Activated naive CD8-positive, alpha-beta T cell treated with anti-CD3 and anti-CD28 coated beads, Interleukin-2, amount 10 ng/mL, durations not matched to agents 7 days and 5 days (primary cell): ENCODE measurements around the gene RNF212. TPM values are rescaled to one million over a fixed set of nuclear protein-coding genes. Genes with fewer than 3 reads are reported as not detected.

ENCODE experiments used
- ATAC-seq: fragments of 150-1000 bp; cut with Tn5 transposase; one replicate; pipeline ENCODE4 v1.10.0; 2021; ENCODE audit warnings: low read depth, moderate library complexity
- POLR2A ChIA-PET: fragments of 350-600 bp; sonication (Branson Sonifier 250); formaldehyde crosslinking; loops from one replicate; lab custom pipeline; 2021; ENCODE audit warnings: antibody characterized with exemption; lab: Charles Lee
- DNase-seq: peaks from one replicate; pipeline ENCODE4 v3.0.0; 2021
- H3K27ac Mint-ChIP-seq: one replicate; pipeline ENCODE4 v1.8.0; 2022; ENCODE audit warnings: mild to moderate bottlenecking, mixed read lengths
- H3K27me3 Mint-ChIP-seq: one replicate; pipeline ENCODE4 v1.8.0; 2022; ENCODE audit warnings: mild to moderate bottlenecking, moderate library complexity, mixed read lengths
- H3K36me3 Mint-ChIP-seq: one replicate; pipeline ENCODE4 v1.8.0; 2021; ENCODE audit warnings: mild to moderate bottlenecking, mixed read lengths
- H3K4me1 Mint-ChIP-seq: one replicate; pipeline ENCODE4 v1.8.0; 2021; ENCODE audit warnings: mixed read lengths
- H3K4me3 Mint-ChIP-seq: one replicate; pipeline ENCODE4 v1.8.0; 2022; ENCODE audit warnings: mild to moderate bottlenecking, moderate library complexity, mixed read lengths
- H3K9me3 Mint-ChIP-seq: one replicate; pipeline ENCODE4 v1.8.0; 2021; ENCODE audit warnings: mixed read lengths
- total RNA-seq, 2 experiments: library from RNA; stranded (reverse); gene quantifications; one replicate each; pipeline ENCODE4 v1.2.3, GENCODE V29; 2021

The RNF212 gene
- total RNA-seq, 2 experiments from 2014 or later = 7.3 to 8.1 TPM

DNA sequence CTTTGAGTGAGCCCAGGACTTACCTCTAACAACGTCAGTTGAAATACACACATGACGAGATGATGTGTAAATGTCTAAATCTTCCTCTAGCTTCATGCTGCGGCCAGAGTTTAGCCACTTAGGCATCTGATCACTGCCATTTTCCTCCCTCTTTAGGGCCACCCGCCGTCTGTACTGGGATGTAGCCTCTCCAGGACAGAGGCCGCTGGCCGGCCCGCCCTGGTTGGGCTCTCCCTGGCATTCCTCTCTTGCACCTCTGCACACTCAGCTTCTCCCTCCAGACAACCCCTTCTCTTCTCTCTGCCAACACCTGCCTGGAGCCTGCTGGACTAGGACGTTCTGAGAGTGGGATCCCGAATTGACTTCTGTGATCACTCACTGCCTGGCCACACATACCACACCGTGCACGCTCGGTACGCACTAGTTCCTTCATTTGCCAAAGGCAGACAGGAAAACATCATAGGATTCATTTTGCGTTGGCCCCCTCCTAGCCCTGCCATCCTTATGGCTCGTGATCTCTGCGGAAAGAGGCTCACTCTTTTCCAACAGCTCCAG is 33.6 kb downstream of the RNF212 start:
- H3K4me1 Mint-ChIP-seq = peaks cover 3% of the 10 kb centered on the region
- no peak overlapping the region for H3K4me3 Mint-ChIP-seq
- no peak for ATAC-seq
- no peak overlapping the region for H3K27ac Mint-ChIP-seq
- DNase-seq = no peak
- H3K36me3 Mint-ChIP-seq = no peaks in the 10 kb centered on the region
- H3K27me3 Mint-ChIP-seq = peaks cover 4% of the 10 kb centered on the region
- peaks cover 4% of the 10 kb centered on the region for H3K9me3 Mint-ChIP-seq
- POLR2A ChIA-PET = no interaction called here

DNA sequence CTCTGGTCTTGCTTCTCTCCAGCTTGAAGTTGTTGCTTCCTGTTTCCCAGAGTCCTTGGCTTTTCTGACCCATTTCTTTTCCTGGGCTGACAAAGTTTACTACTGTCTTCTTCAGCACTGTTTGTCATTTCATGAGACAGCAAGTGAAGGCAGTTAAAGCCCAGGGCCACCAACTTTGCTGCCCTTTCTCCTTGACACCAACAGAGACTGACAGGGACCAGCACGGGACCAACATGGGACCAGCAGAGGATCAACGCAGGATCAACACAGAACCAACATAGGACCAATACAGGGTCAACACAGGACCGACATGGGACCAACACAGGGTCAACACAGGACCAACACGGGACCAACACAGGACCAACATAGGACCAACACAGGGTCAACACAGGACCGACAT is 34.9 kb downstream of the RNF212 start:
- ATAC-seq = no peak
- Mint-ChIP-seq H3K4me3 (no peak overlapping the region), H3K36me3 (no peaks in the 10 kb centered on the region), H3K4me1 (peaks cover 3% of the 10 kb centered on the region), H3K9me3 (peaks cover 4% of the 10 kb centered on the region), H3K27me3 (peaks cover 5% of the 10 kb centered on the region), H3K27ac (no peak overlapping the region)
- POLR2A ChIA-PET = no interaction called here
- DNase-seq = no peak

DNA sequence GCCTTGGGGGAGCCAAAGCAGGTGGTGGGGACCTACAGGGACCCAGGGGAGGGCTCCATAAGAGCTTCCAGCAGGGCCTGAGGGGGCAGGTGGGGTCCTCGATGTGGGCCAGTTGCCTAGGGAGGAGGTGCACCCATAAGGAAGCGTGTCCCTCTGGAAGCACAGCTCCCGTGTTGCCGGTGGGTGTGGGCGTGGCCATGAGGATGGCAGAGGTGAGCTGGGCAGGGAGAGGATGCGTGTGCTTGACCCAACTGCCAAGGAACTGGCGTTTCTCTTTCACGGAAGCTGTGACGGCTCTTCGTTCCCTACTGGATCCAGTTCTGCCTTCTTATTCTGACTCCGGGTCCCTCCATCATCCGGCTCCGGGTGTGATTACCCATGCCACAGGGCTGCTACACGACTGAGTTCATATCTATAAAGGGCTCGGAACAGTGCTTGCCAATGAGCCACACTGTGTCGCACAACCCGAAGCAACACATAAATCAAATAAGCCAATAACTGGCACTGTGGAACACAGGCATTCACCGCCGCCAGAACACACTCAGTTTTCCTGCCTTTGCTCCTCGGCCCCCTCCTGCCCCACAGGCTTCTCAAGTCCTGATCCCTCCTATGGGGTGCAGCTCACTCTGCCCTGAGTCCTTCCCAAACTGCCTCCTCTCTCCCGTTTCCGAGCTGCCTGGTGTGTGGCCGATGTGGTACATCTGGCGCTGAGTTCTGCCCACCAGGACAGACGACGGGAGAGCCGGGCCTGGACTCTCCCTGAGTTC is 35.5 kb downstream of the RNF212 start:
- Mint-ChIP-seq H3K4me1 (peaks cover 5% of the 10 kb centered on the region), H3K36me3 (no peaks in the 10 kb centered on the region)
- ATAC-seq = no peak

DNA sequence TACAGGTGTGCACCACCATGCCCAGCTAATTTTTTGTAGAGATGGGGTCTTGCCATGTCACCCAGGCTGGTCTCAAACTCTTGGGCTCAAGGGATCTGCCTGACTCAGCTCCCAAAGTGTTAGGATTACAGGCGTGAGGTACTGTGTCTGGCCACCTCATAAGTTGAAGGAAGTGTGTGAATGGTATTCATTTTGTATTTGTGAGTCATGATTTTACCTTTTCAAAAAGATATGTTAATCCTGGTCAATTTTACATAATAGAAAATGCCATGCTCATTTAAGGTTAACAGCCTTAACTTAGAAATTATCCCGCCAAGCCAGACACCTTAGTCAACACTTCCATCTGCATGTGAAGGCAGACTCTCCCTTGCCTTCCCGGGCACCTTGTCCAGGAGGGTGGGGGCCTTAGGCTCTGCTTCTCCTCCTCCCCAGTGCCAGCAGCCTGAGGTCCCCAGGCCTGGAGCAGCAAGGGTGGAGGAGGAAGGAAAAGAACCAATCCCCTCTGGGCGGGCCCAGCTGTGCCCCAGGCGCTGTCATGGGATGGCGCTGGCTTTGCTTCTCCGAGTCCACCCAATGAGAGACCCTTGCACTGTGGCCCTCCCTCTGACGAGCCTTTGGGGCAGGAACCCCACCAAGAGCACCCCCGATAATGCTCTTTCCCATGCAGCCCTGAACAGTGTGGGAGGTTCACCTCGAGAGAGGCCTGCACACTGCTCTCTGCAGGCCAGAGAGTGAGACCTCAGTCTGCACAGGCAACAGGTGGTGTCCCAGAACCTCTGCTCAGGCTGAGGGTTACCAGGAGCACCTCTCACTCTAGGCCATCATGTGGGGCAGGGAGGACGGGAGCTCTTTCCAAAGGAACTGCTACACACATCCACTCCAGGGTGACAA is 37.3 kb downstream of the RNF212 start:
- no peak overlapping the region for H3K27ac Mint-ChIP-seq
- no peak for DNase-seq
- H3K4me1 Mint-ChIP-seq = peaks cover 12% of the 10 kb centered on the region
- no peaks in the 10 kb centered on the region for H3K36me3 Mint-ChIP-seq
- H3K9me3 Mint-ChIP-seq = peaks cover 4% of the 10 kb centered on the region
- no peak for ATAC-seq
- POLR2A ChIA-PET = no interaction called here
- peaks cover 8% of the 10 kb centered on the region for H3K27me3 Mint-ChIP-seq
- H3K4me3 Mint-ChIP-seq = no peak overlapping the region

More for the DNA sequence above, 35.5 kb downstream of the RNF212 start:
- POLR2A ChIA-PET = no interaction called here
- peaks cover 5% of the 10 kb centered on the region for H3K27me3 Mint-ChIP-seq
- no peak for DNase-seq
- H3K4me3 Mint-ChIP-seq = no peak overlapping the region
- no peak overlapping the region for H3K27ac Mint-ChIP-seq
- peaks cover 4% of the 10 kb centered on the region for H3K9me3 Mint-ChIP-seq

DNA sequence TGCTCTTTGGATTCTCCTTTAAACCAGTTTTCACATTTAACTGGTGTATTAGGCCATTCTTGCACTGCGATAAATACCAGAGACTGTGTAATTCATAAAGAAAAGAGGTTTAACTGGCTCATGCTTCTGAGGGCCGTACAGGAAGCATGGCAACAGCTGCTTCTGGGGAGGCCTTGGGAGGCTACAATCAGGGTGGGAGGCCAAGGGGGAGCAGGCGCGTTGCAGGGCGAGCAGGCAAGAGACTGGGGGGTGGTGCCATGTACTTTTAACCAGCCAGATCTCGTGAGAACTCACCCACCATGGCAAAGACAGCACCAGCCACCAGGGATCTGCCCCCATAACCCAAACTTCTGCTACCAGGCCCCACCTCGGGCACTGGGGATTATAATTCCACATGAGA is 38.1 kb downstream of the RNF212 start:
- POLR2A ChIA-PET = no interaction called here
- Mint-ChIP-seq H3K9me3 (peaks cover 4% of the 10 kb centered on the region), H3K36me3 (no peaks in the 10 kb centered on the region), H3K27ac (no peak overlapping the region), H3K4me1 (peaks cover 11% of the 10 kb centered on the region), H3K4me3 (no peak overlapping the region), H3K27me3 (peaks cover 5% of the 10 kb centered on the region)
- DNase-seq (no peak), ATAC-seq (no peak)

DNA sequence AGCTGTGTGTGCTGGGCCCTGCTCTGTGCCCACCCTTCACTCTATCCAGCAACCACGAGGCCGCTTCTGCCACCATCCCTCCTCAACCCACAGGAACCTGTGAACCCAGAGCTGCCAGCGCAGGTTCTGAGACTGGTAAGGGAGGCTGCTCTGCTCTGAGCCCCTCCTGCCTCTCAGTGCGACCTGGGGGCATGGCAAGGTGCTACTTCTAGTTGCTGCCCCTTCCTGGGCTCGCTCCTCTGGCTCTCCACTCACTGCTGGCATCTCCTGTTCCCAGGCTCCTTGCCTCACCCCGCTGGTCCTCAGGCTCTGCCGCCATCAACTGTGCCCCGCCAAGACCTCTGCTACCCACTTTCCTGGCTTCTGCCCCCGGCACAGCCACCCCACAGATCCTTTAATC is 39.3 kb downstream of the RNF212 start:
- Mint-ChIP-seq H3K36me3 (no peaks in the 10 kb centered on the region), H3K27me3 (peaks cover 5% of the 10 kb centered on the region), H3K4me3 (no peak overlapping the region), H3K27ac (no peak overlapping the region), H3K4me1 (peaks cover 11% of the 10 kb centered on the region), H3K9me3 (peaks cover 2% of the 10 kb centered on the region)
- POLR2A ChIA-PET = no interaction called here
- DNase-seq (no peak), ATAC-seq (no peak)

DNA sequence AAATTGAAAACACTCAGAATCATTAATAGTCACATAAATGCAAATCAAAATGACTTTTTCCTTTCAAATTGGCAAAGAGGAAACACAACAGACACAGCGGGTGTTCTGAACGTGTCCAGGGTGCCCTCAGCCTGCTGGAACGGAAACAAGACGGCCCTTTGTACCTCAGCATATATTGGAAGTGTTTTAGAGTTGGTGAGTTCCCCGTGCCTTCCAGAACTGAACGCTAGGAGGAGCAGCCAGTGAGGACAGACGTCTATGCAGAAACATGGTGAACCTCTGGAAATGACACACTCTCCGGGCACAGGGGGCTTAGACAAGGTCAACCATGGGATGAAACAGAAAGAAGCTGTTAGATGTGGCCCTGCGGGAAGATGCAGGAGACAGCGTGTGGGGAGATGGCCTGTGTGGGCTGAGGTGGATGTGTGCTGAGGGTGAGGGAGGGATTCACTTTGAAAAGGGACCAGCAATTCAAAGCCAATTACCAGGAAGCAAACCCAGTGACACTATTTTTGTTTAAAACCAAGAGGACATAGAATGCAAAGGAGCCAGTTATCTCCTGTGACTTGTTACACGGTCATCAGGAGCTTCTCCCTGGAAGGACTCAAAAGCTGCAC is 40.4 kb downstream of the RNF212 start:
- H3K9me3 Mint-ChIP-seq = no peaks in the 10 kb centered on the region
- no peak overlapping the region for H3K4me3 Mint-ChIP-seq
- H3K27ac Mint-ChIP-seq = no peak overlapping the region

DNA sequence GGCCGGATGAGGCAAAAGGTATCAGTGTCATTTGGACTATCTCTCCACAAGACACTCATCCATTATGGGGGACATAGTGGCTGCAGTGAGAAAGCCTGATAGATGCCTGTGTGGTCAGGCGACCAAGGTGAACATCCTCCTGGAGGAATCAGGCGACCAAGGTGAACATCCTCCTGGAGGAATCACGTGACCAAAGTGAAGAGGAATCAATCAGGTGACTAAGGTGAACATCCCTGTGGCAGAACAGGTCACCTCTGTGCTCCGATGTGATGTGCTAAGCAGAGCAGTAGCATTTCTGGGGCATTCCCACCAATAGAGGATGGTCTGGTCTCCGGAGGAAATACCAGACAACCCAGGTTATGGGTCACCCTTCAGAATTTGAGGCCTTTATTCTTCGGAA is 44.0 kb downstream of the RNF212 start:
- POLR2A ChIA-PET = no interaction called here
- Mint-ChIP-seq H3K27ac (no peak overlapping the region), H3K4me1 (peaks cover 9% of the 10 kb centered on the region), H3K4me3 (no peak overlapping the region), H3K9me3 (no peaks in the 10 kb centered on the region), H3K36me3 (no peaks in the 10 kb centered on the region), H3K27me3 (peaks cover 21% of the 10 kb centered on the region)
- no peak for ATAC-seq
- no peak for DNase-seq

More for the DNA sequence above, 40.4 kb downstream of the RNF212 start:
- DNase-seq (peak; percentile 54), ATAC-seq (peak; percentile 94)
- Mint-ChIP-seq H3K36me3 (no peaks in the 10 kb centered on the region), H3K4me1 (peaks cover 9% of the 10 kb centered on the region), H3K27me3 (peaks cover 10% of the 10 kb centered on the region)
- POLR2A ChIA-PET = no interaction called here

DNA sequence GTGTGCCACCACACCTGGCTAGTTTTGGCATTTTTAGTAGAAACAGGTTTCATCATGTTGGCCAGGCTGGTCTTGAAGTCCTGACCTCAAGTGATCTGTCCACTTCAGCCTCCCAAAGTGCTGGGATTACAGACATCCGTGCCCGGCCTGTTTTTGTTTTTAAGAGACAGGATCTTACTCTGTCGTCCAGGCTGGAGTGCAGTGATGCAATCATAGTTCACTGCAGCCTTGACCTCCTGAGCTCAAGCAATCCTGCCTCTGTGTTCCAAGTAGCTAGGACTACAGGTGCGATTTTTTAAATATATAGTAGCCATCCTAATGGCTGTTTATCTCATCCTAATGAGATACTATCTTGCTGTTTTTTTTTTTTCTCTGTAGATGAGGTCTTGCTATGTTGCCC is 47.6 kb downstream of the RNF212 start:
- ATAC-seq (no peak), DNase-seq (no peak)
- Mint-ChIP-seq H3K9me3 (peaks cover 1% of the 10 kb centered on the region), H3K4me1 (peaks cover 5% of the 10 kb centered on the region), H3K4me3 (no peak overlapping the region), H3K27me3 (peaks cover 33% of the 10 kb centered on the region), H3K36me3 (no peaks in the 10 kb centered on the region), H3K27ac (no peak overlapping the region)
- POLR2A ChIA-PET = interaction anchor here (1.1 kb wide), 1 partner anchor 10 kb away, joined by 4 read pairs; no protein-coding TSS in a partner anchor

DNA sequence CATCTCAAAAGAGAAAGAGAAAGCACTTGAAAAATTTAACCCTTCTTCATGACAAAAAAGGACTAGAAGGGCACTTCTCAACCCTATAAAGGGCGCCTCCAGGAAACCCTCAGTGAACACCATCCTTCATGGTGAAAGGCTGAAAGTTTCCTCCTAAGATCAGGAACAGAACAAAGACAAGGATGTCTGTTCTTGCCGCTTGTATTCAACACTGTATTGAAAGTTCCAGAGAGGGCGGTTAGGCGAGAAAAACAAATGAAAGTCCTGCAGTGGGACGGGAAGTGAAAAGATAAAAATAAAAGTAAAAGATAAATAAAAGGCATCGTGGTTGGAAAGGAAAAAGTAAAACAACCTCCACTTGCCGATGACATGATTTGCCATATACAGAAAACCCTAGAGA is 50.9 kb downstream of the RNF212 start:
- DNase-seq = no peak
- no peak overlapping the region for H3K27ac Mint-ChIP-seq
- ATAC-seq = no peak
- peaks cover 1% of the 10 kb centered on the region for H3K9me3 Mint-ChIP-seq
- H3K27me3 Mint-ChIP-seq = peaks cover 25% of the 10 kb centered on the region
- peaks cover 5% of the 10 kb centered on the region for H3K4me1 Mint-ChIP-seq
- no peaks in the 10 kb centered on the region for H3K36me3 Mint-ChIP-seq
- POLR2A ChIA-PET = no interaction called here
- H3K4me3 Mint-ChIP-seq = peak overlapping the region; percentile 4

DNA sequence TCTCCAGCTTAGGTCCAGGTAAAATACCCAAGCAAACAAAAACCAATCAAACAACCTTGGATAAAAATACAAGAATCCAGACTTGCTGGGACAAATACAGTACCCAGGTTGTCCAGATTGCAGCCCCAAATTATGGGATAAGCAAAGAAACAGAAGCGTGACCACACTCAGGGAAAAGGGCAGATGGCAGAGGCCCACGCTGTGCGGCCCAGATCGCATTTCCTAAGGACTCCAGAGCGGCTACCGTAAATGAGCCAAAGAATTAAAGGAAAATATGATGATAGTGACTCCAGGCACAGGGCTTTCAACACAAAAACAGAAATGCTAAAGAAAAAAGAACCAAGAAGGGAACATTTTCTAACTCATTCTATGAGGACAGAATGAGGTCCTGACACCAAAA is 51.6 kb downstream of the RNF212 start:
- peaks cover 5% of the 10 kb centered on the region for H3K4me1 Mint-ChIP-seq
- no peak overlapping the region for H3K4me3 Mint-ChIP-seq
- H3K27ac Mint-ChIP-seq = no peak overlapping the region
- ATAC-seq (no peak), DNase-seq (no peak)
- no peaks in the 10 kb centered on the region for H3K36me3 Mint-ChIP-seq
- POLR2A ChIA-PET = no interaction called here
- peaks cover 1% of the 10 kb centered on the region for H3K9me3 Mint-ChIP-seq
- peaks cover 23% of the 10 kb centered on the region for H3K27me3 Mint-ChIP-seq

DNA sequence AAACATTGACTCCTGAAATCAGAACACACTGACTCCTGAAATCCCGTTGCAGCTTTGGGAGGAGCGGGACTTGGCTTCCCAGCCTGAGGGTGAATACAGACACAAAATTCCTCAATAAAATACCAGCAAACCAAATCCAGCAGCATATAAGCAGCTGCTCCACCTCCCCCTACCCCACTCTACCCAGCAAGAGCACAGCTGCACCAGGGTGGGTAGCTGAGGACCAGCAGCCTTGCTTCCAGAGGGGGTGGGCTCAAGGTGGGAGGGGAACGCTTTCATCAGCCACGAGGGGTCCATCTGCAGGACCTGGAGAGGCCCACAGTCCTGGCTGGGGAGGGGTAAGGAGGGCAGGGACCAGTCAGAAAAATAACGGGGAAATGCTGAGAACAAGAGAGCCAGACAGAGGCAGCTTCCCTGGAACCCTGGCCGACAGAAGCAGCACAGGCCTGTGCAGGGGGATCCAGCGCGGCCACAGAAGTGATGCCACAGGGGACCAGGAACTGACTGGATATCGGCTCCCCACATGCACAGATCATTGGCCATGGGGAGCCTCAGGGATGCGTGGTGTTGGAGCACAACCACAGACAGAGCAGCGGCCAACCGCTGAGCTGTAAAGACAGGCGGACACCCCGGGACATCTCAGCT is 52.2 kb downstream of the RNF212 start:
- POLR2A ChIA-PET = no interaction called here
- no peak for ATAC-seq

DNA sequence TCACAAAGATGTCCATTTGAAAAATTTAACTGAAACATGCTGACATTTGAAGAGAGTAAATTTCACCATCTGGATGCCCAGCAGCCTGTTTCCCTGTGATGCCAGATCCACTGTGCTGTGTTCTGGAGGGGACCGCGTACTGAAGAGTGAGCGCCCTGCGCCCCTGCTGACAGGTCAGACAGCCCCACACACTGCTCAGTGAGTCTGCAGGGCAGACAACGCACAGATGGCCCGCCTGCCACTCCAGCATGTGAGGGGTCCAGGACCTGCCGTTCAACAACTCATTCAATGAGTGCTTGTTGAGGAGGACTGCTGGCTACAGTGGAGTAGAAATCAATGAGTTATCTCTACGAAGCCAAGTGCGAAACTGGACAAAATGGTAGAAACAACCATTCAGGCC is 52.7 kb downstream of the RNF212 start:
- Mint-ChIP-seq H3K4me1 (peaks cover 10% of the 10 kb centered on the region), H3K27me3 (peaks cover 23% of the 10 kb centered on the region), H3K9me3 (peaks cover 1% of the 10 kb centered on the region), H3K27ac (no peak overlapping the region), H3K36me3 (no peaks in the 10 kb centered on the region), H3K4me3 (no peak overlapping the region)
- DNase-seq = no peak
- ATAC-seq = no peak
- POLR2A ChIA-PET = no interaction called here

More for the DNA sequence above, 52.2 kb downstream of the RNF212 start:
- no peak for DNase-seq
- Mint-ChIP-seq H3K9me3 (peaks cover 1% of the 10 kb centered on the region), H3K36me3 (no peaks in the 10 kb centered on the region), H3K4me1 (peaks cover 7% of the 10 kb centered on the region), H3K27me3 (peaks cover 23% of the 10 kb centered on the region), H3K4me3 (no peak overlapping the region), H3K27ac (no peak overlapping the region)
